Neural progenitor cell (in vitro differentiated cells): ENCODE data around the gene GRB2.

Experiments
- CTCF ChIP-seq: fragments of 200-600 bp; sonication (generic); IDR thresholded peaks from 2 replicates; pipeline ENCODE4 v1.5.1; 2017; ENCODE audit warnings: antibody characterized with exemption, mild to moderate bottlenecking
- EZH2 ChIP-seq: fragments of 200-600 bp; sonication (generic); IDR thresholded peaks from 2 replicates; pipeline ENCODE4 v1.6.1; 2017; ENCODE audit warnings: antibody characterized with exemption, mild to moderate bottlenecking, moderate library complexity
- EZH2phosphoT487 ChIP-seq: fragments of 200-600 bp; sonication (generic); IDR thresholded peaks from 2 replicates; pipeline ENCODE4 v1.6.1; 2017; ENCODE audit warnings: antibody characterized with exemption

- TF ChIP-seq EZH2phosphoT487, result no peak
- no peak for TF ChIP-seq CTCF
- TF ChIP-seq EZH2, result no peak
Observed at GRCh38 chr17:75364078-75364477, 41.4 kb downstream of the GRB2 start.
